ENCODE data around the gene FERMT2. TPM values are rescaled to one million over a fixed set of nuclear protein-coding genes. Genes with fewer than 3 reads are reported as not detected.

Gene FERMT2
- total RNA-seq, 1 donor from 2014 or later = 86.0 TPM

- H3K9me3 ChIP-seq = no peaks in the 10 kb centered on the region
- no peak overlapping the region for H3K27ac ChIP-seq
- no peaks in the 10 kb centered on the region for H3K27me3 ChIP-seq (ENCODE audit: low read depth)
- TF ChIP-seq CTCF (IDR thresholded peaks at IDR 0.05) = no peak
- ATAC-seq = no peak
- intact Hi-C loops (cut with DNase I) = loop anchor here (10.0 kb wide), 2 partner anchors 143 to 233 kb away; no protein-coding TSS in a partner anchor
- H3K36me3 ChIP-seq = no peaks in the 10 kb centered on the region
- DNase-seq = no peak
- H3K4me1 ChIP-seq = no peaks in the 10 kb centered on the region
- no peak overlapping the region for H3K4me3 ChIP-seq
Measured at GRCh38 chr14:52821805-52822250, 129.0 kb downstream of the FERMT2 start.

GRCh38 chr14:52808101-52808500 lies 142.7 kb downstream of the FERMT2 start:
- H3K4me3 ChIP-seq = no peak overlapping the region

More at GRCh38 chr14:52808101-52808500, 142.7 kb downstream of the FERMT2 start:
- intact Hi-C loops (cut with DNase I) = no loop called here
- H3K36me3 ChIP-seq = no peaks in the 10 kb centered on the region
- no peaks in the 10 kb centered on the region for H3K9me3 ChIP-seq
- H3K27ac ChIP-seq = no peak overlapping the region
- no peak for TF ChIP-seq CTCF (IDR thresholded peaks at IDR 0.05)
- ATAC-seq (no peak), DNase-seq (no peak)
- no peaks in the 10 kb centered on the region for H3K4me1 ChIP-seq
- no peaks in the 10 kb centered on the region for H3K27me3 ChIP-seq (ENCODE audit: low read depth)

Other genes starting within 250 kb of the FERMT2 start
- gene PSMC6, start 243.8 kb downstream of the FERMT2 start, total RNA-seq = 68.8 TPM
- gene STYX, start 220.9 kb downstream of the FERMT2 start, total RNA-seq = 11.4 TPM
- gene GNPNAT1, start 159.4 kb downstream of the FERMT2 start, total RNA-seq = 9.5 TPM
- 32.6 TPM for gene DDHD1, start 202.3 kb upstream of the FERMT2 start, total RNA-seq